ENCODE data around the gene TLE1. TPM values are rescaled to one million over a fixed set of nuclear protein-coding genes. Genes with fewer than 3 reads are reported as not detected.

The TLE1 gene
- total RNA-seq, 6 experiments from 2014 or later = 6.7 to 15.3 (median 13.0) TPM

- Mint-ChIP-seq H3K4me3 (no peak overlapping the region), H3K36me3 (ENCODE audit: low read depth) (no peaks in the 10 kb centered on the region), H3K9me3 (no peaks in the 10 kb centered on the region), H3K27me3 (ENCODE audit: insufficient read depth) (peaks cover 4% of the 10 kb centered on the region), H3K4me1 (ENCODE audit: low read depth) (no peaks in the 10 kb centered on the region; the same call in 1 of the 2 replicates), H3K27ac (no peak overlapping the region)
- no peak for TF ChIP-seq CTCF (IDR thresholded peaks at IDR 0.05)
- no peak for DNase-seq
These were observed 139.2 kb downstream of the TLE1 start for GRCh38 chr9:81550207-81550583.

DNA sequence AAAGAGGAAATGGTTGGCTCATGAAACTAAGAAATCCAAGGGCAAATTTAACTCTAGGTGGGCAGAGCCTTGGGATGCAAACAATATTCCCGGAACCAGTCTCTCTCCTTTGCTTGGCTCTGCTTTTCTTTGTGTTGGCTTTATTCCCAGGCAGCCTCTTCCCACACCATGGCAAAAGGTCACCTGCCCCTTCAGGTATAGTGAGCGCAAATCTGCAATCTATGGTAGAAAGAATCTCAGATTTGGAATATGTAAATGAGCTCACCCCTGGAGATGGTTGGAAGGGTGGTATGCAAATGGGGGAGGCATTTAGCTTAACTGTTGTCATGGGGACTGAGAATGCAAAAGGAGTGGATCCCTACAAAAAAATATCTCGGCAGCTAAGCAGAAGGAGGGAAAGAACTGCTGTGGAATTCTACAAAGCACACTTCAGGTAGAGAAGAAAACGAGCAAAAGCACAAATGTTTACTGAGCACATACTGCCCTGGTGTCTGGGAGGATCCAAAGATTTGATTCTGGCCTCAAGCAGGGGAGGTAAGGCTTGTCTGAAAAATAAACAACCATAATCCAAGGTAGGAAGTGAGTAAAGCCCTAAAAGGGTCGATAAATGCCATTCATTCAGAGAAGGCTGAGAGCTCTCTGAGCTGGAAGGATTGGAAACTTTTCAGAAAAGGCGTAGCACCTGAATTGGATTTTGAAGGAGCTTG is 139.7 kb downstream of the TLE1 start:
- Mint-ChIP-seq H3K36me3 (ENCODE audit: low read depth) (no peaks in the 10 kb centered on the region), H3K4me3 (no peak overlapping the region), H3K27me3 (ENCODE audit: insufficient read depth) (peaks cover 4% of the 10 kb centered on the region), H3K4me1 (ENCODE audit: low read depth) (no peaks in the 10 kb centered on the region; the same call in 1 of the 2 replicates), H3K9me3 (no peaks in the 10 kb centered on the region), H3K27ac (no peak overlapping the region)
- TF ChIP-seq CTCF (IDR thresholded peaks at IDR 0.05) = no peak
- DNase-seq = no peak

GRCh38 chr9:81548911-81549310 is 140.4 kb downstream of the TLE1 start:
- no peaks in the 10 kb centered on the region for H3K9me3 Mint-ChIP-seq
- H3K4me3 Mint-ChIP-seq = no peak overlapping the region
- no peak overlapping the region for H3K27ac Mint-ChIP-seq
- DNase-seq = no peak
- H3K27me3 Mint-ChIP-seq (ENCODE audit: insufficient read depth) = peaks cover 4% of the 10 kb centered on the region
- H3K4me1 Mint-ChIP-seq (ENCODE audit: low read depth) = no peaks in the 10 kb centered on the region; the same call in 1 of the 2 replicates
- no peak for TF ChIP-seq CTCF (IDR thresholded peaks at IDR 0.05)
- no peaks in the 10 kb centered on the region for H3K36me3 Mint-ChIP-seq (ENCODE audit: low read depth)

DNA sequence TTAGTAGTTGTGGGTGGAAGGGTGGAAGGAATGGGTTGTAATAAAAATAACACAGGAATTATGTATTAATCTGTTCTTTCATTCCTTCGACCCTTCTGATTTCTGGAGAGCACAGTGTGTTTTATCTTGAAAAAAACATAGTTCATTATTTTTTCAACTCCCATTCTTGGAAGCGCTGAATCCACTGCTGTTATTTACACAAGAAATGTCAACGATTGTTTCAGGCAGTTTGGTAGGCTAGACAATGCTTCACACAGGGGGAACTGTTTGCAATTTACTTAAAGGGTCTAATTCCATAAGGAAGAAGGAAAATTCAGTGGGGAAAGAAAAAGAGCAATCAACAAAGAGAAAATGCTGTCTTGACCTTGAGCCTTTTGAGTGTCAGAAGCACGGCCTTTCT is 142.9 kb downstream of the TLE1 start:
- TF ChIP-seq CTCF (IDR thresholded peaks at IDR 0.05) = no peak

DNA sequence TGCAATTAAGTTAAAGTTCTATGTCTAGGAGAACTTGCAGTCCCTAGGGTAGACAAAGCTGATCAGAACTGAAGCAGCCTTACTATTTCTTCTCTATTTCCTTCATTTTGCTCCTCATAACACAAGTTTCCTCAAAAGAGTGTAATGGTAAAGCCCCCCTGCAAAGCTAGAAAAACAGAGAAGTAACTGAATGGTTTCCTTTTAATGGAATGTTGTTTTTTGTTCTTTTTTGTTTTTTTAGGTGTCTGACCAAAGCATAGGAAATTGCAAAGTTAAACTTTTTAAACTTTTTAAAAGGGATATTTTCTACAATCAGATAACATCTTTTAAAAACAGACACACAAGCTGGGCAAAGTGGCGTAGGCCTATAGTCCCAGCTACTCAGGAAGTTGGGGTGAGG is 145.7 kb downstream of the TLE1 start:
- no peaks in the 10 kb centered on the region for H3K36me3 Mint-ChIP-seq (ENCODE audit: low read depth)
- no peak for DNase-seq
- no peak for TF ChIP-seq CTCF (IDR thresholded peaks at IDR 0.05)
- no peaks in the 10 kb centered on the region for H3K9me3 Mint-ChIP-seq
- no peaks in the 10 kb centered on the region for H3K4me1 Mint-ChIP-seq (ENCODE audit: low read depth)
- H3K4me3 Mint-ChIP-seq = no peak overlapping the region
- no peaks in the 10 kb centered on the region; the same call in none of the 2 replicates for H3K27me3 Mint-ChIP-seq (ENCODE audit: insufficient read depth)
- H3K27ac Mint-ChIP-seq = no peak overlapping the region

More for the DNA sequence above, 142.9 kb downstream of the TLE1 start:
- H3K9me3 Mint-ChIP-seq = no peaks in the 10 kb centered on the region
- no peak for DNase-seq
- no peak overlapping the region for H3K4me3 Mint-ChIP-seq
- no peaks in the 10 kb centered on the region for H3K4me1 Mint-ChIP-seq (ENCODE audit: low read depth)
- H3K27ac Mint-ChIP-seq = no peak overlapping the region
- H3K36me3 Mint-ChIP-seq (ENCODE audit: low read depth) = no peaks in the 10 kb centered on the region
- peaks cover 2% of the 10 kb centered on the region for H3K27me3 Mint-ChIP-seq (ENCODE audit: insufficient read depth)
